Endothelial cell of umbilical vein (primary cell): ENCODE measurements around the gene COG6.

Experiments
- CTCF ChIP-seq, 2 donors: IDR thresholded peaks; 1 replicate in 1 of 2; 2 replicates in 1 of 2; pipeline ENCODE4 v1.5.1; 2011; ENCODE audit warnings: low read length in 2 of 2, mild to moderate bottlenecking in 2 of 2, moderate library complexity in 2 of 2, control low read depth in 1 of 2, inconsistent platforms in 1 of 2, low read depth in 1 of 2; ENCODE audit not compliant: insufficient read depth in 1 of 2; ENCODE audit errors: extremely low read depth in 1 of 2
- EZH2 ChIP-seq: IDR thresholded peaks from 2 replicates; pipeline ENCODE4 v1.6.1; 2012; ENCODE audit warnings: borderline replicate concordance, low read depth, mild to moderate bottlenecking, moderate library complexity, low read length, inconsistent platforms; ENCODE audit not compliant: severe bottlenecking
- GATA2 ChIP-seq: IDR thresholded peaks from 2 replicates; pipeline ENCODE4 v1.7.0; 2011; ENCODE audit warnings: low read depth, mild to moderate bottlenecking, moderate library complexity, mixed read lengths, low read length; ENCODE audit not compliant: insufficient read length, insufficient read depth
- POLR2A ChIP-seq: IDR thresholded peaks from 2 replicates; pipeline ENCODE4 v1.6.1; 2012; ENCODE audit warnings: low read depth, mild to moderate bottlenecking, control low read depth, low read length
- POLR2AphosphoS5 ChIP-seq: IDR thresholded peaks from 2 replicates; pipeline ENCODE4 v1.6.1; 2012; ENCODE audit warnings: low read depth, mild to moderate bottlenecking, control low read depth, low read length, moderate library complexity; ENCODE audit not compliant: insufficient read depth

- no peak for TF ChIP-seq POLR2A
- TF ChIP-seq CTCF (IDR thresholded peaks at IDR 0.05; ENCODE audit: extremely low read depth in 1 of 2, insufficient read depth in 1 of 2, low read depth in 1 of 2, low read length in 2 of 2) = no peak
- no peak for TF ChIP-seq GATA2
- no peak for TF ChIP-seq EZH2
- TF ChIP-seq POLR2AphosphoS5 = no peak
These were observed 132.6 kb downstream of the COG6 start for GRCh38 chr13:39788102-39788501.
